Activated CD4-positive, alpha-beta T cell treated with anti-CD3 and anti-CD28 coated beads, Interleukin-2, Interleukin-6, amounts not matched to agents 100 ng/mL and 50 ng/mL, durations not matched to agents 16 hours and 8 hours (primary cell): Measurements from ENCODE around the gene FILIP1L.

Source experiments
- DNase-seq: peaks from one replicate; pipeline ENCODE4 v3.0.0-alpha.2; 2020

Gene FILIP1L

GRCh38 chr3:99911433-99911832 is 202.9 kb downstream of the FILIP1L start:
- DNase-seq = no peak

GRCh38 chr3:99910752-99911290 is 203.5 kb downstream of the FILIP1L start:
- no peak for DNase-seq

GRCh38 chr3:99909714-99910495 is 204.4 kb downstream of the FILIP1L start:
- no peak for DNase-seq

GRCh38 chr3:99907959-99908544 is 206.2 kb downstream of the FILIP1L start:
- no peak for DNase-seq

GRCh38 chr3:99903869-99904268 is 210.4 kb downstream of the FILIP1L start:
- no peak for DNase-seq

GRCh38 chr3:99902091-99902490 is 212.2 kb downstream of the FILIP1L start:
- DNase-seq = no peak

- peak; percentile 27 for DNase-seq
Measured at GRCh38 chr3:99901200-99901926, 212.9 kb downstream of the FILIP1L start.

GRCh38 chr3:99900248-99900647 is 214.1 kb downstream of the FILIP1L start:
- DNase-seq = no peak

- DNase-seq = no peak
Measured at GRCh38 chr3:99899603-99900002, 214.7 kb downstream of the FILIP1L start.

- DNase-seq = no peak
Measured at GRCh38 chr3:99896482-99896881, 217.8 kb downstream of the FILIP1L start.

- DNase-seq = no peak
Measured at GRCh38 chr3:99895703-99896441, 218.4 kb downstream of the FILIP1L start.

- DNase-seq = no peak
Measured at GRCh38 chr3:99895131-99895696, 219.1 kb downstream of the FILIP1L start.

GRCh38 chr3:99892332-99892731 is 222.0 kb downstream of the FILIP1L start:
- no peak for DNase-seq

GRCh38 chr3:99891610-99892285 is 222.6 kb downstream of the FILIP1L start:
- no peak for DNase-seq

GRCh38 chr3:99885851-99886250 is 228.4 kb downstream of the FILIP1L start:
- no peak for DNase-seq

GRCh38 chr3:99885085-99885484 is 229.2 kb downstream of the FILIP1L start:
- DNase-seq = no peak

GRCh38 chr3:99884484-99884883 is 229.8 kb downstream of the FILIP1L start:
- no peak for DNase-seq

- no peak for DNase-seq
Measured at GRCh38 chr3:99883693-99884092, 230.6 kb downstream of the FILIP1L start.

- no peak for DNase-seq
Measured at GRCh38 chr3:99883138-99883461, 231.2 kb downstream of the FILIP1L start.

GRCh38 chr3:99882436-99883137 is 231.7 kb downstream of the FILIP1L start:
- no peak for DNase-seq

GRCh38 chr3:99881121-99881524 is 233.2 kb downstream of the FILIP1L start:
- no peak for DNase-seq
